NCI-H1694 (cell line): ENCODE data around the gene CES2.
"Not testable (repeated sequence)": the region's sequence is repeated elsewhere in the genome, so short reads cannot be mapped to it uniquely, and the experiment has no call there.

Source experiments
- DNase-seq: peaks from one replicate; lab custom pipeline; 2025; lab: John Stamatoyannopoulos, UW

CES2 gene, protein sequence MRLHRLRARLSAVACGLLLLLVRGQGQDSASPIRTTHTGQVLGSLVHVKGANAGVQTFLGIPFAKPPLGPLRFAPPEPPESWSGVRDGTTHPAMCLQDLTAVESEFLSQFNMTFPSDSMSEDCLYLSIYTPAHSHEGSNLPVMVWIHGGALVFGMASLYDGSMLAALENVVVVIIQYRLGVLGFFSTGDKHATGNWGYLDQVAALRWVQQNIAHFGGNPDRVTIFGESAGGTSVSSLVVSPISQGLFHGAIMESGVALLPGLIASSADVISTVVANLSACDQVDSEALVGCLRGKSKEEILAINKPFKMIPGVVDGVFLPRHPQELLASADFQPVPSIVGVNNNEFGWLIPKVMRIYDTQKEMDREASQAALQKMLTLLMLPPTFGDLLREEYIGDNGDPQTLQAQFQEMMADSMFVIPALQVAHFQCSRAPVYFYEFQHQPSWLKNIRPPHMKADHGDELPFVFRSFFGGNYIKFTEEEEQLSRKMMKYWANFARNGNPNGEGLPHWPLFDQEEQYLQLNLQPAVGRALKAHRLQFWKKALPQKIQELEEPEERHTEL

GRCh38 chr16:66935314-66936011, at the start of gene CES2:
Gene CES2, plus strand, starts transcription at chr16:66935516. Its CDS starts 120 bp downstream, at chr16:66935636.
- no peak for DNase-seq

- no peak for DNase-seq
Observed at GRCh38 chr16:66886321-66886720, 49.0 kb upstream of the CES2 start.

- no peak for DNase-seq
Observed at GRCh38 chr16:66886914-66887313, 48.4 kb upstream of the CES2 start.

DNA sequence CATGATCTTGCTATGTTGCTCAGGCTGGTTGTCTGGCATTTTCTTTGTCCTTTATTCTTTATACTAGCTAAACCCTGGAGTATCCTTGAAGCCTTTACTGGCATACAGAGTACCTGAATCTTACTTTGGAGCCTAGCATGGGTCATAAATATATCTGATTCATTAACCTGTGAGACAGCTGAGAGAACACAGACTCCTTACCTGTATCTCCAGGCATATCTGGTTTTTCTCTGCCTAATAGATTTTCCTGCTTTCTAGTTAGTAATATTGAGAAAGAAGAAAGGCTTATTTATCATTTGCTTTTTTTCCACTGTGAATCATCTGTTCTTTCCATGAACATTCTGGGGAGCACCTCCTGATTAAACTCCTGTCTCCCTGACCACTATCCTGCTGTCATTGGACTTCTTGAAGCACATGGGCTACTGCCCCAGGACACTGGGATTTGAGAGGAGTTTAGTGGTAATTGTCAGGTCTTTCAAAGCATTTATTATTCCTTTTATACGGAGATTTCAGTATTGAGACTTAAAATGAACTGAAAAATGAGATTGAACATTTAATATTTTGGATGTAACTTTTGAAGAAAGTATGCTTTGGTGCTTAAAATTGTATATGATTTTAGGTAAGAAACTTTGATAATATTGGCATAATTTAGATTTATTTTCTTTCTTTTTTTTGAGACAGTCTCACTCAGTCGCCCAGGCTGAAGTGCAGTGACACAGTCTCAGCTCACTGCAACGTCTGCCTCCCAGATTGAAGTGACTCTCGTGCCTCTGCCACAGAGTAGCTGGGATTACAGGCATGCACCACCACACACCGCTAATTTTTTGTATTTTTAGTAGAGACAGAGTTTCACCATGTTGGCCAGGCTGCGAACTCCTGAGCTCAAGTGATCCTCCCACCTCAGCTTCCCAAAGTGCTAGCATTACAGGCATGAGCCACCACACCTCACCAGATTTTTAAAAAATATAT, 46.4 kb upstream of the CES2 start:
- DNase-seq: no peak

DNA sequence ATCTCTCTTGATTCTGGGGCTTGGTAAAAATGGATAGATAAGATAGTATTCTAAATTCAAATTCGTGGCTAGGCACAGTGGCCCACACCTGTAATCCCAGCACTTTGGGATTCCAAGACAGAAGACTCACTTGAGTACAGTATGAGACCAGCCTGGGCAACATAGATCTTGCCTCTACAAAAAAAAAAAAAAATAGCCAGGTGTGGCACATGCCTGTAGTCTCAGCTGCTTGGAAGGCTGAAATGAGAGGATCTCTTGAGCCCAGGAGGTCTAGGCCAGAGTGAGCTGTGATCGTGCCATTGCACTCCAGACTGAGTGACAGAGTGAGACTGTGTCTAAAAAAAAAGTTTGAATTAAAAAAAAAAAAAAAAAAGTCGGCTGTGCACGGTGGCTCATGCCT, 45.7 kb upstream of the CES2 start:
- no peak for DNase-seq

- DNase-seq: no peak
Observed at GRCh38 chr16:66890799-66891198, 44.5 kb upstream of the CES2 start.

- no peak for DNase-seq
Observed at GRCh38 chr16:66891360-66891759, 44.0 kb upstream of the CES2 start.

DNA sequence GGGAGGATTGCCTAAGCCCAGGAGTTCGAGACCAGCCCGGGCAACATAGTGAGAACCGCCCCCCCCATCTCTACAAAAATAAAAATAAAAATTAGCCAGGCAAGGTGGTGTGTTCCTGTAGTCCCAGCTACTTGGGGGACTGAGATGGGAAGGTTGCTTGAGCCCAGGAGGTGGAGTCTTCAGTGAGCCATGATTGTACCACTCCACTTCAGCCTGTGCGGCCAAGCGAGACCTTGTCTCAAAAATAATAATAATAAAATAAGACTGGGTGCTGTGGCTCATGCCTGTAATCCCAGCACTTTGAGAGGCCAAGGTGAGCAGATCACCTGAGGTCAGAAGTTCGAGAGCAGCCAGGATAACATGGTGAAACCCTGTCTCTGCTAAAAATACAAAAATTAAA, 43.5 kb upstream of the CES2 start:
- no peak for DNase-seq

DNA sequence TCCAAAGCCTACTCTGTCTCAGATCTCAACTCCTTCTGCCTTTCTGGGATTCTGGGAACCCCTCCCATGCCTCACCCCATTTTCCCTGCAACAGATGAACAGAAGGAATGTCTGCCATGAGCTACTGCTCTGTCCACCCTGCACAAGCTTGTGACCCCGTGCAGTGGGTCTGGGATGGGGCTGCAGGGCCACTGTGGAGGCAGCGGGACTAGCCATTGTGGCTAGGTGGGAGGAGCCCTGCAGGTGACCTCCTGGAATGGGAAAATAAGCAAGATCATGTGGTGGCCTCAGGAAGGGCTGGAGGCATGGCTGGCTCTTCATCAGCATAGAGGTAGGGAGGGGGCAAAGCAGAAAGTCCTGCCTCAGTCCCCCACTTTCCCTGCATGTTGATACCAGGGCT, 41.3 kb upstream of the CES2 start:
- no peak for DNase-seq

DNA sequence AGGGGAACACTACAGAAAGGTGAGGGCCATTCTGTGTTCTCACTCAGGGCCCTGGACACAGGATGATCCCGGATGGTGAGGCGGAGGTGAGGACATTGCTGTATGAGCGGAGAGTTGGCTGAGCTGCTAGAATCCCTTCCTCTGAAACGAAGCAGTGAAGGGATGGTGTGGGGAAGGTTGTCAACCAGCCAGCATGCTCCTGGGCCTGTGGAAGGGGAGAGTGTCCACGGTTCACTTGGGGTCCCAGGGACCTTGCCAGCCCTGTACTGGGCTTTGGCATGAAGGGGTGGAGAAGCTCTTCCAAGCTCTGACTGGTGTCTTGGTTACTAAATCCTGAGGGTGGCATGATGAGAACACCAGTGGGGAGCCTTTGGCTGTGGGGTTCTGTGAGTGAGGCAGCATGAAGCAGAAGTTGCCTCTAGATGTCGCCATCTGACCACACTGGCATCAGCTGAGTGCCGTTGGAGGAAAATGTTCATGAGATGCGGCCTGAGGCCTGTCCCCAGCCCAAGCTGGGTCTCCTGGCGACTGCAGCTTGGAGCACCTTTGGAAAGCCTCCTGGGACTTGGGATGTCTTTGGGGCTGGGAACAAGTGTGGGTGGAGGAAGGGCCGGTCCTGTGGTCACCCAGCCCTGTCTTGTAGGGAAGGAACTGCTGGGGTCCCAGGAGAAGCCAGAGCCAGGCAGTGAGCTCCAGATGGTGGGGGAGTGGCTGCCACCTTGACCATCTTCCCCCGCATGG, 40.2 kb upstream of the CES2 start:
- DNase-seq: peak; percentile 60

DNA sequence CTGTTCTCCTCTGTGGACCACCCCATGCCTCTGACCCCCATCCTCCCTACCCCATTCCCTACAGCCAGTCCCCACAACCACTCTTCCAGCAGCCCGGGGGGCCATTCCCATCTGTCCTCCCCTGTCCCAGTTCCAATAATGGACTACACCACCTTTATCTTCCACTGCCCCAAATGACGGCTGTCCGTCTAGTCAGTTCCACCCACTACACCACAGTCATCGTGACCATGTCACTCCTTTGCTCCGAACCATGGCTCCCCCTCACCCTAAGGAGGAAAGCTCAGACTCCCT, 39.7 kb upstream of the CES2 start:
- no peak for DNase-seq

DNA sequence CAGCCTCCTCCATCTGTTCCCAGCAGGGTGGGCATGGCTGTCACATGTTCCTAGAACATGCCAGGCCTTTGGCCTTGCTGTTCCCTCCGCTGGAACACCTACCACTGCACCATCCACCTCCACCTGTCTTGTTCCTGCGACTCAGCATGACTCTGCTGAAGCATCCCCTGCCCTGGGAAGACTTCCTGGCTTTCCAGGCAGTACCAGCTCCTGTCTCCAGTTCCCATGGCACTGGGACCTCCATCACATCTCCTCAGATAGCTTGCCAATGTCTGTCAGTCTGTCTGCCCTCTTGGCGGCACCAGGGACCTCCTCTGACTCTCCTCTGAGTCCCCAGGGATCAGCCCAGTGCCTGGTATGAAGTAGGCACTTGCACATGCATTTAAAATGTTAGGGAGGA, 39.3 kb upstream of the CES2 start:
- no peak for DNase-seq

GRCh38 chr16:66896682-66897081, 38.6 kb upstream of the CES2 start:
- DNase-seq: not testable (repeated sequence)

DNA sequence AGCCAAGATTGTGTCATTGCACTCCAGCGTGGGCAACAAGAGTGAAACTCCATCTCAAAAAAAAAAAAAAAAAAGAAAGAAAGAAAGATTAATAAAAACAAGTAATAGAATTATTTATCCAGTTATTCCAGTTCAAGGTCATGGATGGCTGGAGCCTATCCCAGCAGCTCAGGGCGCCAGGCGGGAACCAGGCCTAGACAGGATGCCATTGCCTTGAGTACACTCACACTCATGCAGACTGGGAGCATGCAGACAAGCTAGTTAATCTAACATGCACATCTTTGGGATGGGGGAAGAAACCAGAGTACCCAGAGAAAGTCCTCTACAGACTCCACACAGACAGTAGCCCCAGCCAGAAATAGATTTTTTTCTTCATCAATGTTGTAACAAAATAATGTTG, 37.1 kb upstream of the CES2 start:
- DNase-seq: no peak

GRCh38 chr16:66898933-66899309, 36.4 kb upstream of the CES2 start:
- no peak for DNase-seq

GRCh38 chr16:66899310-66899944, 35.9 kb upstream of the CES2 start:
- no peak for DNase-seq

- DNase-seq: no peak
Observed at GRCh38 chr16:66899945-66900710, 35.2 kb upstream of the CES2 start.

- no peak for DNase-seq
Observed at GRCh38 chr16:66900721-66901441, 34.4 kb upstream of the CES2 start.

- no peak for DNase-seq
Observed at GRCh38 chr16:66901626-66902025, 33.7 kb upstream of the CES2 start.
